ENCODE results near the gene KRT28.

- no peak for TF ChIP-seq FOSL1 (IDR thresholded peaks at IDR 0.05; ENCODE audit: insufficient read depth, low read depth, low read length)
- no peak for TF ChIP-seq MAFK (IDR thresholded peaks at IDR 0.05; ENCODE audit: low read depth, low read length)
- no peak for TF ChIP-seq CTCF (IDR thresholded peaks at IDR 0.05; ENCODE audit: control extremely low read depth in 1 of 3, insufficient read depth in 1 of 3, low read depth in 1 of 3, low read length in 3 of 3)
- no peak for TF ChIP-seq HDAC2 (IDR thresholded peaks at IDR 0.05; ENCODE audit: borderline replicate concordance in 1 of 2, low read depth in 2 of 2, low read length in 2 of 2)
These were observed 41.5 kb upstream of the KRT28 start for GRCh38 chr17:40841246-40841645.
